ENCODE data around the gene PCCB. TPM values are rescaled to one million over a fixed set of nuclear protein-coding genes. Genes with fewer than 3 reads are reported as not detected.
"Not testable (repeated sequence)": the region's sequence is repeated elsewhere in the genome, so short reads cannot be mapped to it uniquely, and the experiment has no call there.

PCCB gene
- total RNA-seq, 1 donor from 2014 or later, result 39.1 TPM

GRCh38 chr3:136258199-136258598, 8.1 kb downstream of the PCCB start:
- no peak for DNase-seq (ENCODE audit: low read depth)
- TF ChIP-seq, protein P1, sequence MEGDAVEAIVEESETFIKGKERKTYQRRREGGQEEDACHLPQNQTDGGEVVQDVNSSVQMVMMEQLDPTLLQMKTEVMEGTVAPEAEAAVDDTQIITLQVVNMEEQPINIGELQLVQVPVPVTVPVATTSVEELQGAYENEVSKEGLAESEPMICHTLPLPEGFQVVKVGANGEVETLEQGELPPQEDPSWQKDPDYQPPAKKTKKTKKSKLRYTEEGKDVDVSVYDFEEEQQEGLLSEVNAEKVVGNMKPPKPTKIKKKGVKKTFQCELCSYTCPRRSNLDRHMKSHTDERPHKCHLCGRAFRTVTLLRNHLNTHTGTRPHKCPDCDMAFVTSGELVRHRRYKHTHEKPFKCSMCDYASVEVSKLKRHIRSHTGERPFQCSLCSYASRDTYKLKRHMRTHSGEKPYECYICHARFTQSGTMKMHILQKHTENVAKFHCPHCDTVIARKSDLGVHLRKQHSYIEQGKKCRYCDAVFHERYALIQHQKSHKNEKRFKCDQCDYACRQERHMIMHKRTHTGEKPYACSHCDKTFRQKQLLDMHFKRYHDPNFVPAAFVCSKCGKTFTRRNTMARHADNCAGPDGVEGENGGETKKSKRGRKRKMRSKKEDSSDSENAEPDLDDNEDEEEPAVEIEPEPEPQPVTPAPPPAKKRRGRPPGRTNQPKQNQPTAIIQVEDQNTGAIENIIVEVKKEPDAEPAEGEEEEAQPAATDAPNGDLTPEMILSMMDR (conservative IDR thresholded peaks at IDR 0.05; ENCODE audit: low read depth, low read length), result no peak
- no peak overlapping the region for H3K4me3 ChIP-seq (ENCODE audit: low read depth, low read length)

- DNase-seq (ENCODE audit: low read depth), result no peak
- TF ChIP-seq, protein P1 (conservative IDR thresholded peaks at IDR 0.05; ENCODE audit: low read depth, low read length), result no peak
- no peak overlapping the region for H3K4me3 ChIP-seq (ENCODE audit: low read depth, low read length)
Observed at GRCh38 chr3:136261826-136262225, 11.7 kb downstream of the PCCB start.

DNA sequence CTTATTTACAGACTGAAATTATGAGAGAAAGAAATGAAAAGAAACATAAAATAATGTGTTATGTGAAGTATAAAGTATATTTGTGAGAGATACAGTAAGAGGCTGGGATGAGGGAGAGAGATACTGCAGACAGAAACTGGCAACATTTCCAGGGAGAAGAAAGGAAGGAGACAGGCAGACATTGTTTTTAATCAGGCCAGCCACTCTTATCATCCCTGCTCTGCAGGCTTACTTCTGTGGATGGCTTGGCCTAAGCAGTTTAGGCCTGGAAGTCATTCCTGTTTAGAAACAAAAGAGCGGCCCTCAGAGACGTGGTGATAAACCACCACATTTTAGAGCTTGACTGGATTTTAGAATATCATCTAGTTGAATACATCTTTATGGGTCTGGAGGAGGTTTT, 12.4 kb downstream of the PCCB start:
- DNase-seq (ENCODE audit: low read depth), result no peak
- no peak overlapping the region for H3K4me3 ChIP-seq (ENCODE audit: low read depth, low read length)
- TF ChIP-seq, protein P1 (conservative IDR thresholded peaks at IDR 0.05; ENCODE audit: low read depth, low read length), result no peak

DNA sequence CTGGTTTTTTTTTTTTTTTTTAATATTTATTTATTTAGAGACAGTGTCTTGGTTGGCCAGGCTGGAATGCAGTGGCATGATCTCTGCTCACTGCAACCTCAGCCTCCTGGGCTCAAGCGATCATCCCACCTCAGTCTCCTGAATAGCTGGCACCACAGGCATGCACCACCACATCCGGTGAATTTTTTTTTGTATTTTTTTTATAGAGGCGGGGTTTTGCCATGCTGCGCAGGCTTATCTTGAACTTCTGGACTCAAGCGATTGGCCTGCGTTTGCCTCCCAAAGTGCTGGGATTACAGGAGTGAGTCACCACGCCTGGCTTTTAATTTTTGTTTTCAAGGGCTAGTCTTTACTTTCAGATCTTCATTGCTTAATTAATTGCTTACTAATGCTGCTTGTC, 13.1 kb downstream of the PCCB start:
- DNase-seq (ENCODE audit: low read depth), result no peak
- no peak overlapping the region for H3K4me3 ChIP-seq (ENCODE audit: low read depth, low read length)
- TF ChIP-seq, protein P1 (conservative IDR thresholded peaks at IDR 0.05; ENCODE audit: low read depth, low read length), result no peak

DNA sequence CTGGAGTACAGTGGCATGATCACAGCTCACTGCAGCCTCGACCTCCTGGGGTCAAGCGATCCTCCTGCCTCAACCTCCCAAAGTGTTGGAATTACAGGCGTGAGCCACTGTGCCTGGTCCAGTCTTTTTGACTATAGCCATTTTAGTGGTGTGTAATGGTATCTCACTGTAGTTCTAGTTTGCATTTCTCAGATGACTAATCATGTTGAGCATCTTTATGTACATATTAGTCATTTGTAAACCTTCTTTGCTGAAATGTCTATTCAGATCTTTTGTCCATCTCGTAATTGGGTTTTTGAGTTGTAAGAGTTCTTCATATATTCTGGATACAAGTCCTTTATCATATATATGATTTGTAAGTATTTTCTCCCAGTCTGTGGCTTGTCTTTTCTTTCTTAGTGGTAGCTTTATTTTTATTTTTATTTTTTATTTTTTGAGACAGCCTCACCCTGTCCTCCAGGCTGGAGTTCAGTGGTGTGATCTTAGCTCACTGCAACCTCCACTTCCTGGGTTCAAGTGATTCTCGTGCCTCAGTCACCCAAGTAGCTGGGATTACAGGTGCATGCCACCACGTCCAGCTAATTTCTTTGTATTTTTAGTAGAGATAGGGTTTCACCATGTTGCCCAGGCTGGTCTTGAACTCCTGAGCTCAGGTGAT, 16.5 kb downstream of the PCCB start:
- H3K4me3 ChIP-seq (ENCODE audit: low read depth, low read length); DNase-seq (ENCODE audit: low read depth): not testable (repeated sequence)

GRCh38 chr3:136267235-136267634, 17.1 kb downstream of the PCCB start:
- DNase-seq (ENCODE audit: low read depth), result no peak
- TF ChIP-seq, protein P1 (conservative IDR thresholded peaks at IDR 0.05; ENCODE audit: low read depth, low read length), result no peak
- no peak overlapping the region for H3K4me3 ChIP-seq (ENCODE audit: low read depth, low read length)

GRCh38 chr3:136270179-136270578, 20.0 kb downstream of the PCCB start:
- no peak overlapping the region for H3K4me3 ChIP-seq (ENCODE audit: low read depth, low read length)
- DNase-seq (ENCODE audit: low read depth), result no peak
- TF ChIP-seq, protein P1 (conservative IDR thresholded peaks at IDR 0.05; ENCODE audit: low read depth, low read length), result no peak

DNA sequence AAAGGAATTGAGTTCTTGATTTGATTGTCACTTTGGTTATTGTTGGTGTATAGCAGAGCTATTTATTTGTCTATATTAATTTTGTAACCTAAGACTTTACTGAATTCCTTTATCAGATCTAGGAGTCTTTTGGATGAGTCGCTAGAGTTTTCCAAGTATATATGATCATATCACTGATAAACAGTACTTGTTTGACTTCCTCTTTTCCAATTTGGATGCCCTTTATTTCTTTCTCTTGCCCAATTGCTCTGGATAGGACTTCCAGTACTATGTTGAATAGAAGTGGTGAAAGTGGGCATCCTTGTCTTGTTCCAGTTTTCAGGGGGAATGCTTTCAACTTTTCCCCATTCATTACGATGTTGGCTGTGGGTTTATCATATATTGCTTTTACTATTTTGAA, 21.5 kb downstream of the PCCB start:
- not testable (repeated sequence) for DNase-seq (ENCODE audit: low read depth); H3K4me3 ChIP-seq (ENCODE audit: low read depth, low read length)
